Measurements from ENCODE around the gene GARIN3. TPM values are rescaled to one million over a fixed set of nuclear protein-coding genes. Genes with fewer than 3 reads are reported as not detected.

Gene GARIN3
- not detected for total RNA-seq
- long read RNA-seq, result 0 reads

GRCh38 chr5:157166214-157167213 lies at the start of gene GARIN3:
GARIN3 (minus strand) TSS chr5:157166264; CDS start chr5:157166168, 96 bp downstream.
- Histone ChIP-seq H3K9me3 (no peaks in the 10 kb centered on the region), H3K27ac (no peak within 1 kb of the TSS), H3K4me1 (no peaks in the 10 kb centered on the region), H3K27me3 (ENCODE audit: low read depth) (peaks cover 8% of the 10 kb centered on the region), H3K4me3 (no peak within 1 kb of the TSS), H3K36me3 (no peaks in the 10 kb centered on the region)
- ATAC-seq (no peak), DNase-seq (no peak)
- intact Hi-C loops (cut with DNase I), result no loop called here
- TF ChIP-seq, protein P1, sequence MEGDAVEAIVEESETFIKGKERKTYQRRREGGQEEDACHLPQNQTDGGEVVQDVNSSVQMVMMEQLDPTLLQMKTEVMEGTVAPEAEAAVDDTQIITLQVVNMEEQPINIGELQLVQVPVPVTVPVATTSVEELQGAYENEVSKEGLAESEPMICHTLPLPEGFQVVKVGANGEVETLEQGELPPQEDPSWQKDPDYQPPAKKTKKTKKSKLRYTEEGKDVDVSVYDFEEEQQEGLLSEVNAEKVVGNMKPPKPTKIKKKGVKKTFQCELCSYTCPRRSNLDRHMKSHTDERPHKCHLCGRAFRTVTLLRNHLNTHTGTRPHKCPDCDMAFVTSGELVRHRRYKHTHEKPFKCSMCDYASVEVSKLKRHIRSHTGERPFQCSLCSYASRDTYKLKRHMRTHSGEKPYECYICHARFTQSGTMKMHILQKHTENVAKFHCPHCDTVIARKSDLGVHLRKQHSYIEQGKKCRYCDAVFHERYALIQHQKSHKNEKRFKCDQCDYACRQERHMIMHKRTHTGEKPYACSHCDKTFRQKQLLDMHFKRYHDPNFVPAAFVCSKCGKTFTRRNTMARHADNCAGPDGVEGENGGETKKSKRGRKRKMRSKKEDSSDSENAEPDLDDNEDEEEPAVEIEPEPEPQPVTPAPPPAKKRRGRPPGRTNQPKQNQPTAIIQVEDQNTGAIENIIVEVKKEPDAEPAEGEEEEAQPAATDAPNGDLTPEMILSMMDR (IDR thresholded peaks at IDR 0.05), result no peak

- Histone ChIP-seq H3K27ac (no peak overlapping the region), H3K36me3 (no peaks in the 10 kb centered on the region), H3K9me3 (no peaks in the 10 kb centered on the region), H3K4me1 (peaks cover 12% of the 10 kb centered on the region), H3K27me3 (ENCODE audit: low read depth) (no peaks in the 10 kb centered on the region), H3K4me3 (no peak overlapping the region)
- intact Hi-C loops (cut with DNase I), result no loop called here
- TF ChIP-seq, protein P1 (IDR thresholded peaks at IDR 0.05), result no peak
- no peak for ATAC-seq
- no peak for DNase-seq
Observed at GRCh38 chr5:157215514-157216167, 49.6 kb upstream of the GARIN3 start.

- H3K4me1 ChIP-seq, result peaks cover 12% of the 10 kb centered on the region
- no peak overlapping the region for H3K4me3 ChIP-seq
- no peak overlapping the region for H3K27ac ChIP-seq
- H3K36me3 ChIP-seq, result no peaks in the 10 kb centered on the region
- H3K27me3 ChIP-seq (ENCODE audit: low read depth), result no peaks in the 10 kb centered on the region
- H3K9me3 ChIP-seq, result no peaks in the 10 kb centered on the region
- intact Hi-C loops (cut with DNase I), result no loop called here
- DNase-seq (no peak), ATAC-seq (no peak)
- TF ChIP-seq, protein P1 (IDR thresholded peaks at IDR 0.05), result no peak
Observed at GRCh38 chr5:157214861-157215513, 48.9 kb upstream of the GARIN3 start.

- H3K4me1 ChIP-seq, result peaks cover 12% of the 10 kb centered on the region
- no peaks in the 10 kb centered on the region for H3K9me3 ChIP-seq
- H3K36me3 ChIP-seq, result no peaks in the 10 kb centered on the region
- no peaks in the 10 kb centered on the region for H3K27me3 ChIP-seq (ENCODE audit: low read depth)
- ATAC-seq (no peak), DNase-seq (no peak)
- no peak overlapping the region for H3K4me3 ChIP-seq
- TF ChIP-seq, protein P1 (IDR thresholded peaks at IDR 0.05), result no peak
- intact Hi-C loops (cut with DNase I), result no loop called here
- H3K27ac ChIP-seq, result no peak overlapping the region
Observed at GRCh38 chr5:157214415-157214814, 48.4 kb upstream of the GARIN3 start.

- Histone ChIP-seq H3K36me3 (no peaks in the 10 kb centered on the region), H3K27ac (no peak overlapping the region), H3K4me3 (no peak overlapping the region), H3K9me3 (no peaks in the 10 kb centered on the region), H3K27me3 (ENCODE audit: low read depth) (no peaks in the 10 kb centered on the region), H3K4me1 (peaks cover 12% of the 10 kb centered on the region)
- TF ChIP-seq, protein P1 (IDR thresholded peaks at IDR 0.05), result no peak
- intact Hi-C loops (cut with DNase I), result no loop called here
- no peak for ATAC-seq
- DNase-seq, result no peak
Observed at GRCh38 chr5:157213527-157214243, 47.6 kb upstream of the GARIN3 start.

Data from lower lobe of right lung (tissue), 2 donors.